GM20000 (cell line): Measurements from ENCODE around the gene ATP1A4.

Source experiments
- DNase-seq: peaks from one replicate; pipeline ENCODE4 v3.0.0; 2012; ENCODE audit warnings: low spot score
- CTCF ChIP-seq: IDR thresholded peaks from 2 replicates; pipeline ENCODE4 v1.5.1; 2012; ENCODE audit warnings: mild to moderate bottlenecking, control low read depth; ENCODE audit errors: extremely low read depth, missing control alignments

ATP1A4 gene

DNA sequence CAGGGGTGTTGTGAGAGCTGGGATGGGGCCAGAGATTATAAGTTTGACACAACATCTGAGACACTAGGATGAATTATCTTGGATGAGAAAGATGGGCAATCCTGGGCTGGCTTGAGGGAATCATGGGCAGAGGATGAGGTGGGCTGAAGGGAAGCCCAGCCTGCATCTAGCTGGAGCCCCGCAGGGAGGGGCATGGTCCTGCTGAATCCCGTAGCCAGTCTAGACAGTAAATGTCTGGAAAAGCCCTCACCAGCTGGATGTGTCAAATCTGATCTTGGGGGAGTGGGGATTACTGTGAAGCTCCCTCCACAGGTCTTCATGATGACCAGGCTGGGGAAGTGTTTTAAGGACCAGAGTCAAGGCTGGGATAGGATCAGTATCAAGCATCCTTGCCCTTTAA, 35.3 kb downstream of the ATP1A4 start:
- no peak for DNase-seq
- TF ChIP-seq CTCF, result no peak

GRCh38 chr1:160187407-160187806, 36.0 kb downstream of the ATP1A4 start:
- DNase-seq, result no peak
- no peak for TF ChIP-seq CTCF

- no peak for TF ChIP-seq CTCF
- no peak for DNase-seq
These were observed 36.9 kb downstream of the ATP1A4 start for GRCh38 chr1:160188341-160188740.

DNA sequence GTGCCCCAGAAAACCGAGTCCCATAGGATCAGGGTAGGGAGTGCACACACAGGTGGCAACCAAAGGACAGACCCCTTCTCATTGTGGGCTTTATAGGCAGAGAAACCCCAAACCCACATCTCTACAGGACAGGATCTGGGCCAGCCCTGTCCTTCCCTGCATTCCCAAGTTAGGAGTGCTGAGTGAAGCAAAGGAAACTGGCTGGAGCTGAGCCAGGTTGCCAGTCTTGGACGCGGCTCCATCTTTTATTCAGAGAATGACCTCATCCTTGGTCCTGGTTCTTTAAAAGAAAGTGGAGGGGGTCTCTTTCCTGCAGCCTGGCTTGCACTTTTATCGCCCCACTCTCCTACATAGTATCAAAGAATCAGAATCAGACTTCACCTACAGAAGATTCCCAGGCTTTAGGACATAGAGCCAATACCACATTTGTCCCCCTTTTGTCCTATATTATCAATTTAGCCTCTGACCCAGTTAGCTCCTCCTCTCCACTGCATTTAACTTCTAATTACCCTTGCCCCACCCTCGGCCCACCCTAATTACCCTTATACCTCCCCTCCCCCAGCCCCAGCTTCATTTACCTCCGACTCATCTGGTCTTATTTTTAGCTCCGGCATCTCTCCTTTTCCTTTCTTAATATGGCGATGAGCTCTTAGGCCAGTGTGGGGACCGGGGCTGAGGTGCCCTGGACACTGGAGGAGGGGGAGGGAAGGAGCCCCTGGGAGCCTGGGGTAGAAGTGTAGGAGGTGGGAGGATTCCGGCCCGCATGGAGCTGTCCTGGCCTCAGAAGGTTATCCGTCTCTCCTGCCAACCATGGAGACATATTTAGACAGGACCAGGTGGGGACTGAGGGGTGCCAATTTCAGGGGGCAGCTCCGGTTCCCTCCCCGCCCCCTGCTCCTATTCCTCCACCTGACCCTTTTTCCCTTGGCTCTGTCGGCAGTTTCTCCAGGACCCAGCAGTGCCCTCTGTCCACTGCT, 38.5 kb downstream of the ATP1A4 start, which contains the start of gene CASQ1:
Gene CASQ1 (plus strand): TSS at position 927 of the 977 bp plus-strand sequence. CDS start 177 bp downstream, outside the sequence.
- no peak for TF ChIP-seq CTCF
- no peak for DNase-seq

- DNase-seq, result no peak
- TF ChIP-seq CTCF, result no peak
These were observed 40.4 kb downstream of the ATP1A4 start for GRCh38 chr1:160191756-160192155.

DNA sequence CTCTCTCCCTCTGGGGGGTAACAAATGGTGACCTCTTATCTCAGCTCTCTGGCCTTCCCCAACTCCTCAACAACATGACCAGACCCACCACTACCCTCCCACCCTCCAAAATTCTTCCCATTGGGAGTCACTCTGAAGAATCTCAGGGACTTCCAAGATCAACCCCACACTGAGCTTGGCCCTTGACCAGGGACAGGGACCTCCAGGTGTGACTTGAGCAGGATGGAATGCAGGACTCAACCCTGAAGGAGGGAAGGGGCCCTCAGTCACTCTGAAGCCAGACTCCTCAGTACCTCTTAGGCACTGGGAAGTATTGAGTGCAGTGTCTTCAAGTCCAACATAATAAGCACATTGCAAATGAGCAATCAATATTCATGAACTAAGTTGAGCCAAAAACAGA, 40.8 kb downstream of the ATP1A4 start:
- no peak for TF ChIP-seq CTCF
- DNase-seq, result no peak

- peak; percentile 73 for DNase-seq
- TF ChIP-seq CTCF, result peak; percentile 95
These were observed 41.9 kb downstream of the ATP1A4 start for GRCh38 chr1:160193091-160193819.
